A549 (cell line): ENCODE measurements around the gene NLRP2B. TPM values are rescaled to one million over a fixed set of nuclear protein-coding genes. Genes with fewer than 3 reads are reported as not detected.
"Not testable (repeated sequence)": the region's sequence is repeated elsewhere in the genome, so short reads cannot be mapped to it uniquely, and the experiment has no call there.

Experiments
- ATAC-seq, 2 experiments: fragments of 200-7000 bp in 1 of 2; fragments of >200 bp in 1 of 2; cut with Nextera tagmentation in 1 of 2; cut with Tn5 transposase in 1 of 2; 3 replicates each; pipeline versions ENCODE4 v1.8.0 to v1.9.1; 2018 to 2020; ENCODE audit warnings: mild to moderate bottlenecking in 1 of 2, moderate library complexity in 1 of 2
- CTCF ChIA-PET: fragments of 300-600 bp; sonication (Branson Sonifier 250); formaldehyde crosslinking; extraction: SDS; loops from one replicate; lab custom pipeline; 2021; ENCODE audit warnings: antibody characterized with exemption, inconsistent platforms; lab: Yijun Ruan, JAX
- POLR2A ChIA-PET: fragments of 350-600 bp; formaldehyde crosslinking; extraction: SDS; loops from one replicate; lab custom pipeline; 2021; ENCODE audit warnings: antibody characterized with exemption, inconsistent platforms; lab: Yijun Ruan, JAX
- DNase-seq, 2 experiments: peaks; one replicate each; pipeline versions ENCODE4 v3.0.0 to v3.0.0-alpha.2; 2011 to 2016; ENCODE audit warnings: low read depth in 1 of 2, low spot score in 1 of 2
- FAIRE-seq: peaks from 2 replicates; lab custom pipeline; 2011; peaks lifted over from hg19 to GRCh38; lab: Jason Lieb, UNC
- H3K27ac ChIP-seq, 2 experiments: fragments of >200 bp; sonication (Bioruptor Twin); formaldehyde crosslinking; 3 replicates each; pipeline ENCODE4 v1.5.1; 2016 to 2017
- H3K4me1 ChIP-seq: fragments of >200 bp; sonication (Bioruptor Twin); formaldehyde crosslinking; 3 replicates; pipeline ENCODE4 v1.6.1; 2016
- H3K4me2 ChIP-seq: fragments of >200 bp; sonication (Bioruptor Twin); formaldehyde crosslinking; 3 replicates; pipeline ENCODE4 v1.6.1; 2016
- H3K4me3 ChIP-seq: fragments of >200 bp; sonication (Bioruptor Twin); formaldehyde crosslinking; 3 replicates; pipeline ENCODE4 v1.5.1; 2016
- H3K9me3 ChIP-seq: fragments of >200 bp; sonication (Bioruptor Twin); formaldehyde crosslinking; 3 replicates; pipeline ENCODE4 v1.6.1; 2016
- CBX2 ChIP-seq: fragments of 200-600 bp; sonication (generic); IDR thresholded peaks from 2 replicates; pipeline ENCODE4 v1.6.1; 2016; ENCODE audit warnings: low read depth, mild to moderate bottlenecking, borderline replicate concordance
- CEBPB ChIP-seq, 2 experiments: fragments of >200 bp in 1 of 2; sonication (Bioruptor Twin) in 1 of 2; formaldehyde crosslinking in 1 of 2; IDR thresholded peaks; 2 replicates each; pipeline ENCODE4 v1.6.1; 2012 to 2016
- CHD4 ChIP-seq: fragments of 200-600 bp; sonication (generic); IDR thresholded peaks from 2 replicates; pipeline ENCODE4 v1.6.1; 2016; ENCODE audit warnings: antibody characterized with exemption, mild to moderate bottlenecking, borderline replicate concordance
- EHMT2 ChIP-seq: fragments of 200-600 bp; sonication (generic); IDR thresholded peaks from 2 replicates; pipeline ENCODE4 v1.6.1; 2016; ENCODE audit warnings: antibody characterized with exemption, low read depth, mild to moderate bottlenecking, moderate library complexity
- FOSB ChIP-seq: fragments of 250-450 bp; sonication (Bioruptor Pico); IDR thresholded peaks from 2 replicates; pipeline ENCODE4 v1.5.0; 2020; ENCODE audit warnings: mild to moderate bottlenecking, moderate library complexity
- GATA3 ChIP-seq: IDR thresholded peaks from 2 replicates; pipeline ENCODE4 v1.6.1; 2012; ENCODE audit warnings: borderline replicate concordance
- HOXA7 ChIP-seq: fragments of 250-450 bp; sonication (Bioruptor Pico); IDR thresholded peaks from 2 replicates; pipeline ENCODE4 v1.5.0; 2020; ENCODE audit warnings: mild to moderate bottlenecking, moderate library complexity
- HOXB13 ChIP-seq: fragments of 250-450 bp; sonication (Bioruptor Pico); IDR thresholded peaks from 2 replicates; pipeline ENCODE4 v1.5.0; 2020; ENCODE audit warnings: low read depth, mild to moderate bottlenecking, moderate library complexity
- JUN ChIP-seq, 2 experiments: fragments of >200 bp; sonication (Bioruptor Twin); formaldehyde crosslinking; IDR thresholded peaks; 2 replicates in 1 of 2; 3 replicates in 1 of 2; pipeline ENCODE4 v1.6.1; 2016 to 2017
- NFE2L2 ChIP-seq: fragments of 150-350 bp; conservative IDR thresholded peaks from 2 replicates; pipeline ENCODE4 v1.6.1; 2014; ENCODE audit warnings: low read length
- NPAS2 ChIP-seq: fragments of 250-450 bp; sonication (Bioruptor Pico); IDR thresholded peaks from 2 replicates; pipeline ENCODE4 v1.8.0; 2022; ENCODE audit warnings: mild to moderate bottlenecking, moderate library complexity, borderline replicate concordance
- PHF8 ChIP-seq: fragments of 200-600 bp; sonication (generic); IDR thresholded peaks from 2 replicates; pipeline ENCODE4 v1.6.1; 2016; ENCODE audit warnings: low read depth, mild to moderate bottlenecking, antibody characterized with exemption, moderate library complexity, borderline replicate concordance
- POLR2A ChIP-seq: IDR thresholded peaks from 2 replicates; pipeline ENCODE4 v1.6.1; 2012; ENCODE audit warnings: mild to moderate bottlenecking, low read length
- RARB ChIP-seq: fragments of 250-450 bp; sonication (Bioruptor Pico); IDR thresholded peaks from 2 replicates; pipeline ENCODE4 v1.8.0; 2021; ENCODE audit warnings: mild to moderate bottlenecking, moderate library complexity
- RCOR1 ChIP-seq: fragments of 150-350 bp; IDR thresholded peaks from 2 replicates; pipeline ENCODE4 v1.6.1; 2014; ENCODE audit warnings: antibody characterized with exemption, low read length, low read depth
- SMC3 ChIP-seq: fragments of >200 bp; sonication (Bioruptor Twin); formaldehyde crosslinking; IDR thresholded peaks from 3 replicates; pipeline ENCODE4 v1.6.1; 2018; ENCODE audit warnings: inconsistent platforms
- ZC3H11A ChIP-seq: fragments of 450-650 bp; IDR thresholded peaks from 2 replicates; pipeline ENCODE4 v1.6.1; 2014; ENCODE audit warnings: antibody characterized with exemption, mild to moderate bottlenecking
- WGBS: methylation state at CpG from one replicate; pipeline ENCODE4 v1.1.6; 2017; ENCODE audit errors: missing lambda C conversion rate; 5-methylcytosine and 5-hydroxymethylcytosine counted together
- polyA minus RNA-seq: library from RNA; depleted of rRNA, polyadenylated mRNA; stranded (reverse); fragments of >200 nt; gene quantifications from 2 replicates; pipeline ENCODE4 v1.2.3, GENCODE V29; 2011; rRNA and poly(A)+ RNA removed
- polyA plus RNA-seq, 4 experiments: library from polyadenylated mRNA; depleted of rRNA in 3 of 4; stranded (reverse); fragments of >200 nt; fragmentation: RNase III in 1 of 4; extraction: RNeasy Plus Mini Kit Qiagen cat#74134 plus additional on column Dnase treatment in 1 of 4; gene quantifications; 2 replicates in 3 of 4; 3 replicates in 1 of 4; pipeline ENCODE4 v1.2.3, GENCODE V29; 2011 to 2017
- TF ChIP-seq, protein P1 (sequence below): fragments of 250-450 bp; sonication (Bioruptor Pico); IDR thresholded peaks from 2 replicates; pipeline ENCODE4 v1.5.0; 2021; ENCODE audit warnings: mild to moderate bottlenecking, moderate library complexity, borderline replicate concordance
- TF ChIP-seq, protein P2 (sequence below): IDR thresholded peaks from 2 replicates; pipeline ENCODE4 v1.6.1; 2012; ENCODE audit warnings: low read depth, borderline replicate concordance
- TF ChIP-seq, protein P3 (sequence below): fragments of 150-350 bp; IDR thresholded peaks from 2 replicates; pipeline ENCODE4 v1.6.1; 2014; ENCODE audit warnings: low read depth, mild to moderate bottlenecking, low read length
- TF ChIP-seq, protein P4 (sequence below): fragments of 450-650 bp; IDR thresholded peaks from 2 replicates; pipeline ENCODE4 v1.6.1; 2014; ENCODE audit warnings: antibody characterized with exemption

NLRP2B gene
- polyA plus RNA-seq (2011; rRNA removed) (not detected in 2 replicates), polyA plus RNA-seq (2017; fragmentation: RNase III; extraction: RNeasy Plus Mini Kit Qiagen cat#74134 plus additional on column Dnase treatment) (not detected in 3 replicates), polyA minus RNA-seq (not detected in 2 replicates)
- polyA plus RNA-seq (2012; cell fraction: cytosol; rRNA removed): not detected in 2 replicates
- polyA plus RNA-seq (2012; cell fraction: nucleus; rRNA removed): not detected in 2 replicates

DNA sequence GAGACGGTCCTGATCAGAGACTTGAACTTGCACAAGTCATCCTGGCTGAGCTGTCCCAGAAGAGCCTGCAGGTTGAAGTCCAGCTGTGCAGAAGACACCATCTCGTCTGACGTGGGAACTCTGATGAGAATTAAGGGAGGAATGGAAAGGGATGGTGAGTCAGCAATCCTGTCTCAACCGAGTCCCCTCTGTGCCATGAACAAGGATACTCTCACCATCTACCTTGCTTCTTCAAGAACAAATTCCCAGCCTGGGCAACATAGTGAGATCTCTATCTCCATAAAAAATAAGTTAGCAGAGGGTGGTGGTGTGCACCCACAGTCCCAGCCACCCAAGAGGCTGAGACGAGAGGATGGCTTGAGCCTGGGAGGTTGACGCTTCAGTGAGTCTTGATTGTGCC lies at the start of gene NLRP2B:
Gene NLRP2B, minus strand, starts transcription at position 101 of the 400 bp plus-strand sequence.
- POLR2A ChIA-PET: no interaction called here
- TF ChIP-seq NFE2L2 (no peak), ZC3H11A (no peak), PHF8 (no peak), FOSB (CRISPR knock-in tag) (no peak), SMC3 (no peak)
- TF ChIP-seq, protein P1, sequence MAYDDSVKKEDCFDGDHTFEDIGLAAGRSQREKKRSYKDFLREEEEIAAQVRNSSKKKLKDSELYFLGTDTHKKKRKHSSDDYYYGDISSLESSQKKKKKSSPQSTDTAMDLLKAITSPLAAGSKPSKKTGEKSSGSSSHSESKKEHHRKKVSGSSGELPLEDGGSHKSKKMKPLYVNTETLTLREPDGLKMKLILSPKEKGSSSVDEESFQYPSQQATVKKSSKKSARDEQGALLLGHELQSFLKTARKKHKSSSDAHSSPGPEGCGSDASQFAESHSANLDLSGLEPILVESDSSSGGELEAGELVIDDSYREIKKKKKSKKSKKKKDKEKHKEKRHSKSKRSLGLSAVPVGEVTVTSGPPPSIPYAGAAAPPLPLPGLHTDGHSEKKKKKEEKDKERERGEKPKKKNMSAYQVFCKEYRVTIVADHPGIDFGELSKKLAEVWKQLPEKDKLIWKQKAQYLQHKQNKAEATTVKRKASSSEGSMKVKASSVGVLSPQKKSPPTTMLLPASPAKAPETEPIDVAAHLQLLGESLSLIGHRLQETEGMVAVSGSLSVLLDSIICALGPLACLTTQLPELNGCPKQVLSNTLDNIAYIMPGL: no peak
- TF ChIP-seq, protein P2, sequence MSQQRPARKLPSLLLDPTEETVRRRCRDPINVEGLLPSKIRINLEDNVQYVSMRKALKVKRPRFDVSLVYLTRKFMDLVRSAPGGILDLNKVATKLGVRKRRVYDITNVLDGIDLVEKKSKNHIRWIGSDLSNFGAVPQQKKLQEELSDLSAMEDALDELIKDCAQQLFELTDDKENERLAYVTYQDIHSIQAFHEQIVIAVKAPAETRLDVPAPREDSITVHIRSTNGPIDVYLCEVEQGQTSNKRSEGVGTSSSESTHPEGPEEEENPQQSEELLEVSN: no peak
- CTCF ChIA-PET: no interaction called here
- no peak for FAIRE-seq
- Histone ChIP-seq H3K4me3 (no peak within 1 kb of the TSS), H3K4me2 (no peak within 1 kb of the TSS), H3K27ac (no peak within 1 kb of the TSS), H3K4me1 (no peaks in the 10 kb centered on the region), H3K9me3 (no peaks in the 10 kb centered on the region)
- WGBS: 46% methylated on average over 4 of the region's 6 CpGs
- DNase-seq: no peak
- no peak for ATAC-seq

DNA sequence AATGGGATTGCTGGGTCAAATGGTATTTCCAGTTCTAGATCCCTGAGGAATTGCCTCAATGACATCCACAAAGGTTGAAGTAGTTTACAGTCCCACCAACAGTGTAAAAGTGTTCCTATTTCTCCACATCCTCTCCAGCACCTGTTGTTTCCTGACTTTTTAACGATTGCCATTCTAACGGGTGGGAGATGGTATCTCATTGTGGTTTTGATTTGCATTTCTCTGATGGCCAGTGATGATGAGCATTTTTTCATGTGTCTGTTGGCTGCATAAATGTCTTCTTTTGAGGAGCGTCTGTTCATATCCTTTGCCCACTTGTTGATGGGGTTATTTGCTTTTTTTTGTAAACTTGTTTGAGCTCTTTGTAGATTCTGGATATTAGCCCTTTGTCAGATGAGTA lies 45.9 kb upstream of the NLRP2B start:
- FAIRE-seq, H3K4me1 ChIP-seq, CTCF ChIA-PET, H3K27ac ChIP-seq, H3K9me3 ChIP-seq, H3K4me3 ChIP-seq, POLR2A ChIA-PET, H3K4me2 ChIP-seq, DNase-seq, ATAC-seq: not testable (repeated sequence)
- 61% methylated on average over 3 of the region's 3 CpGs for WGBS

DNA sequence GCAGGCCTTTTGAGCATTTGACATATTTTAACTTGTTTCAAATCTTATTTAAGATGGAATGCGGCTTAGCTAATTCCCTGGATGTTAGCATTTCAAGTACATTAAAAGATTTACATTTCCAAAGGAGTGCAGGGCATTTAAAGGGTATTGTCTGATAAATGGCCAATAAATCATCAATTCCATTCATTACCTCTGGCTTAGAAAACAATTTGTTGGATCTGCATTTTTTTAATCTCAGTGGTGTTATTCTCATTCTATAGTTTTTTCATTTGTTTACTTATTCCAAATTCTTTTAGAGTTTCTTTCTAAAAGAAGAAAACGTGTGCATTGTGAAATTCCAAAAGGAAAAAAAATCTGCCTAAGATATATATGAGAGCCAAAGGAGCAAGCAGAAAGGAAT lies 1.3 kb upstream of the NLRP2B start:
- WGBS: 28% methylated on average over 2 of the region's 2 CpGs
- POLR2A ChIA-PET: no interaction called here
- FAIRE-seq: no peak

DNA sequence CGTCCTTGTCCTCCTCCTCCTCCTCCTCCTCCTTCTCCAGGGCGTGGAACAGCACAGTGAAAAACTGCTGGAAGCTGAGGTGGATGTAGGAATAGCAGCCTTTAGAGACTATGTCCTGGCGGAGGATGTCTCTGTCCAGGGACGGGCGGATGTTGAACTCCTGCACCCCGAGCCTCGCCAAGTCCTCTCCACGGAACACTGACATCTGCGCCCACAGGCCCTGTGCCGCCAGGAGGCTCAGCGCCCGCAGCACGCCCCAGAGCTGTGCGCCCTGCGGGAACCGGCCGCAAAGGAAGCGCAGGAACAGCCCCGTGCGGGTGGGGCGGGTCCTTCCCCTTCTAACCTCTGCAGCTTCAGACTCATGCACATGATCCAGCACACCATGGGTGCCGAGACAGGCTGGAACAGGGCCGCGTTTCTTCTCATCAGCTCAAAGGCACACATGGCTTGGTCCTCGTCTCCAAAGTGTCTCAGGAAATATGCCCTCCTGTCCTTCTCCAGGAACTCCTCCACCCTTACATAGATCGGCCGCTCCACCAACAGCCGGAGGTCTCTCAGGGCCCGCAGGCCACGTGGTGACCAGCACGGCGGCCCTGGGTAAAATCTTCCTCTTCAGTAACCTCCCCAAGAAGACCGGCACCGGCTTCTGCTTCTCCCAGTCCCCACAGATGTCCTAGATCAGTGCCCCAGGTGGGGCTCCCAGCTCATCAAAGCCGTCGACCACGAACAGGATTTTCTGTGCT lies 1.2 kb downstream of the NLRP2B start:
- 45% methylated on average over 16 of the region's 37 CpGs for WGBS
- H3K4me2 ChIP-seq: no peak overlapping the region
- no peaks in the 10 kb centered on the region for H3K4me1 ChIP-seq
- H3K9me3 ChIP-seq: no peaks in the 10 kb centered on the region
- no peak overlapping the region for H3K27ac ChIP-seq
- no peak for ATAC-seq
- H3K4me3 ChIP-seq: no peak overlapping the region
- DNase-seq: no peak
- ChIA-PET CTCF (no interaction called here), POLR2A (no interaction called here)
- FAIRE-seq: no peak
- TF ChIP-seq RARB (CRISPR knock-in tag) (no peak), CBX2 (no peak), POLR2A (no peak), CHD4 (no peak), NFE2L2 (no peak), FOSB (CRISPR knock-in tag) (no peak), RCOR1 (no peak), NPAS2 (CRISPR knock-in tag) (no peak), JUN (IDR thresholded peaks at IDR 0.05) (no peak), PHF8 (no peak), GATA3 (no peak), HOXA7 (CRISPR knock-in tag) (no peak), SMC3 (no peak), HOXB13 (no peak), EHMT2 (no peak)
- TF ChIP-seq, protein P3, sequence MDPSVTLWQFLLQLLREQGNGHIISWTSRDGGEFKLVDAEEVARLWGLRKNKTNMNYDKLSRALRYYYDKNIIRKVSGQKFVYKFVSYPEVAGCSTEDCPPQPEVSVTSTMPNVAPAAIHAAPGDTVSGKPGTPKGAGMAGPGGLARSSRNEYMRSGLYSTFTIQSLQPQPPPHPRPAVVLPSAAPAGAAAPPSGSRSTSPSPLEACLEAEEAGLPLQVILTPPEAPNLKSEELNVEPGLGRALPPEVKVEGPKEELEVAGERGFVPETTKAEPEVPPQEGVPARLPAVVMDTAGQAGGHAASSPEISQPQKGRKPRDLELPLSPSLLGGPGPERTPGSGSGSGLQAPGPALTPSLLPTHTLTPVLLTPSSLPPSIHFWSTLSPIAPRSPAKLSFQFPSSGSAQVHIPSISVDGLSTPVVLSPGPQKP: no peak
- TF ChIP-seq, protein P1: no peak

More for the DNA sequence above, 1.3 kb upstream of the NLRP2B start:
- TF ChIP-seq NFE2L2 (no peak), CEBPB (IDR thresholded peaks at IDR 0.05) (no peak)
- TF ChIP-seq, protein P4, sequence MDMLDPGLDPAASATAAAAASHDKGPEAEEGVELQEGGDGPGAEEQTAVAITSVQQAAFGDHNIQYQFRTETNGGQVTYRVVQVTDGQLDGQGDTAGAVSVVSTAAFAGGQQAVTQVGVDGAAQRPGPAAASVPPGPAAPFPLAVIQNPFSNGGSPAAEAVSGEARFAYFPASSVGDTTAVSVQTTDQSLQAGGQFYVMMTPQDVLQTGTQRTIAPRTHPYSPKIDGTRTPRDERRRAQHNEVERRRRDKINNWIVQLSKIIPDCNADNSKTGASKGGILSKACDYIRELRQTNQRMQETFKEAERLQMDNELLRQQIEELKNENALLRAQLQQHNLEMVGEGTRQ: no peak
- DNase-seq (no peak), ATAC-seq (no peak)
- H3K4me3 ChIP-seq: no peak overlapping the region
- H3K9me3 ChIP-seq: no peaks in the 10 kb centered on the region
- H3K4me1 ChIP-seq: no peaks in the 10 kb centered on the region
- H3K27ac ChIP-seq: no peak overlapping the region
- CTCF ChIA-PET: no interaction called here
- H3K4me2 ChIP-seq: no peak overlapping the region
